ENCODE measurements around the gene CMPK1.
A peak's percentile ranks its signal among the peaks of the same experiment; 100 is the strongest.
"Not testable (repeated sequence)": the region's sequence is repeated elsewhere in the genome, so short reads cannot be mapped to it uniquely, and the experiment has no call there.

CMPK1 gene

GRCh38 chr1:47334765-47335435 is 1.3 kb downstream of the CMPK1 start:
- H3K4me3 ChIP-seq (ENCODE audit: insufficient read depth, low read depth, low read length, poor library complexity, severe bottlenecking) = peak overlapping the region; percentile 99
- H3K36me3 ChIP-seq (ENCODE audit: control insufficient read depth, insufficient read depth, low read length) = no peaks in the 10 kb centered on the region
- DNase-seq = no peak
- no peaks in the 10 kb centered on the region for H3K9me3 ChIP-seq (ENCODE audit: control insufficient read depth, low read length)
- H3K4me1 ChIP-seq (ENCODE audit: control insufficient read depth, insufficient read depth, low read length, poor library complexity, severe bottlenecking) = peaks cover 13% of the 10 kb centered on the region
- H3K27ac ChIP-seq (ENCODE audit: insufficient read depth, low read length, poor library complexity, severe bottlenecking) = peak overlapping the region; percentile 84
- H3K27me3 ChIP-seq (replicated peaks; ENCODE audit: control insufficient read depth, insufficient read depth, low read length, poor library complexity, severe bottlenecking) = no peaks in the 10 kb centered on the region

GRCh38 chr1:47337350-47337749 is 3.8 kb downstream of the CMPK1 start:
- no peaks in the 10 kb centered on the region for H3K36me3 ChIP-seq (ENCODE audit: control insufficient read depth, insufficient read depth, low read length)

GRCh38 chr1:47338249-47339077 is 4.9 kb downstream of the CMPK1 start:
- Histone ChIP-seq H3K27me3 (replicated peaks; ENCODE audit: control insufficient read depth, insufficient read depth, low read length, poor library complexity, severe bottlenecking) (no peaks in the 10 kb centered on the region), H3K4me3 (ENCODE audit: insufficient read depth, low read depth, low read length, poor library complexity, severe bottlenecking) (no peak overlapping the region), H3K27ac (ENCODE audit: insufficient read depth, low read length, poor library complexity, severe bottlenecking) (no peak overlapping the region), H3K36me3 (ENCODE audit: control insufficient read depth, insufficient read depth, low read length) (no peaks in the 10 kb centered on the region), H3K9me3 (ENCODE audit: control insufficient read depth, low read length) (no peaks in the 10 kb centered on the region), H3K4me1 (ENCODE audit: control insufficient read depth, insufficient read depth, low read length, poor library complexity, severe bottlenecking) (peaks cover 7% of the 10 kb centered on the region)
- no peak for DNase-seq

More at GRCh38 chr1:47337350-47337749, 3.8 kb downstream of the CMPK1 start:
- no peaks in the 10 kb centered on the region for H3K9me3 ChIP-seq (ENCODE audit: control insufficient read depth, low read length)
- no peaks in the 10 kb centered on the region for H3K27me3 ChIP-seq (replicated peaks; ENCODE audit: control insufficient read depth, insufficient read depth, low read length, poor library complexity, severe bottlenecking)
- no peak overlapping the region for H3K4me3 ChIP-seq (ENCODE audit: insufficient read depth, low read depth, low read length, poor library complexity, severe bottlenecking)
- no peak overlapping the region for H3K27ac ChIP-seq (ENCODE audit: insufficient read depth, low read length, poor library complexity, severe bottlenecking)
- peaks cover 13% of the 10 kb centered on the region for H3K4me1 ChIP-seq (ENCODE audit: control insufficient read depth, insufficient read depth, low read length, poor library complexity, severe bottlenecking)
- DNase-seq = no peak

GRCh38 chr1:47340227-47340626 is 6.6 kb downstream of the CMPK1 start:
- no peak for DNase-seq
- Histone ChIP-seq H3K27ac (ENCODE audit: insufficient read depth, low read length, poor library complexity, severe bottlenecking) (no peak overlapping the region), H3K4me1 (ENCODE audit: control insufficient read depth, insufficient read depth, low read length, poor library complexity, severe bottlenecking) (peaks cover 1% of the 10 kb centered on the region), H3K4me3 (ENCODE audit: insufficient read depth, low read depth, low read length, poor library complexity, severe bottlenecking) (no peak overlapping the region), H3K36me3 (ENCODE audit: control insufficient read depth, insufficient read depth, low read length) (no peaks in the 10 kb centered on the region), H3K9me3 (ENCODE audit: control insufficient read depth, low read length) (no peaks in the 10 kb centered on the region), H3K27me3 (replicated peaks; ENCODE audit: control insufficient read depth, insufficient read depth, low read length, poor library complexity, severe bottlenecking) (no peaks in the 10 kb centered on the region)

- not testable (repeated sequence) for H3K4me1 ChIP-seq (ENCODE audit: control insufficient read depth, insufficient read depth, low read length, poor library complexity, severe bottlenecking)
Observed at GRCh38 chr1:47346979-47347378, 13.4 kb downstream of the CMPK1 start.

GRCh38 chr1:47347735-47348134 is 14.1 kb downstream of the CMPK1 start:
- Histone ChIP-seq H3K27ac (ENCODE audit: insufficient read depth, low read length, poor library complexity, severe bottlenecking) (no peak overlapping the region), H3K4me1 (ENCODE audit: control insufficient read depth, insufficient read depth, low read length, poor library complexity, severe bottlenecking) (no peaks in the 10 kb centered on the region), H3K9me3 (ENCODE audit: control insufficient read depth, low read length) (no peaks in the 10 kb centered on the region), H3K4me3 (ENCODE audit: insufficient read depth, low read depth, low read length, poor library complexity, severe bottlenecking) (no peak overlapping the region), H3K27me3 (replicated peaks; ENCODE audit: control insufficient read depth, insufficient read depth, low read length, poor library complexity, severe bottlenecking) (no peaks in the 10 kb centered on the region), H3K36me3 (ENCODE audit: control insufficient read depth, insufficient read depth, low read length) (no peaks in the 10 kb centered on the region)
- no peak for DNase-seq

More at GRCh38 chr1:47346979-47347378, 13.4 kb downstream of the CMPK1 start:
- not testable (repeated sequence) for H3K36me3 ChIP-seq (ENCODE audit: control insufficient read depth, insufficient read depth, low read length); H3K27me3 ChIP-seq (replicated peaks; ENCODE audit: control insufficient read depth, insufficient read depth, low read length, poor library complexity, severe bottlenecking); H3K27ac ChIP-seq (ENCODE audit: insufficient read depth, low read length, poor library complexity, severe bottlenecking); H3K9me3 ChIP-seq (ENCODE audit: control insufficient read depth, low read length); H3K4me3 ChIP-seq (ENCODE audit: insufficient read depth, low read depth, low read length, poor library complexity, severe bottlenecking); DNase-seq

- H3K4me1 ChIP-seq (ENCODE audit: control insufficient read depth, insufficient read depth, low read length, poor library complexity, severe bottlenecking) = no peaks in the 10 kb centered on the region
- H3K27me3 ChIP-seq (replicated peaks; ENCODE audit: control insufficient read depth, insufficient read depth, low read length, poor library complexity, severe bottlenecking) = no peaks in the 10 kb centered on the region
- no peak for DNase-seq
- no peak overlapping the region for H3K4me3 ChIP-seq (ENCODE audit: insufficient read depth, low read depth, low read length, poor library complexity, severe bottlenecking)
- H3K27ac ChIP-seq (ENCODE audit: insufficient read depth, low read length, poor library complexity, severe bottlenecking) = no peak overlapping the region
- H3K9me3 ChIP-seq (ENCODE audit: control insufficient read depth, low read length) = no peaks in the 10 kb centered on the region
- no peaks in the 10 kb centered on the region for H3K36me3 ChIP-seq (ENCODE audit: control insufficient read depth, insufficient read depth, low read length)
Observed at GRCh38 chr1:47348246-47348645, 14.7 kb downstream of the CMPK1 start.

GRCh38 chr1:47351305-47351704 is 17.7 kb downstream of the CMPK1 start:
- no peaks in the 10 kb centered on the region for H3K36me3 ChIP-seq (ENCODE audit: control insufficient read depth, insufficient read depth, low read length)
- no peak overlapping the region for H3K27ac ChIP-seq (ENCODE audit: insufficient read depth, low read length, poor library complexity, severe bottlenecking)
- H3K4me1 ChIP-seq (ENCODE audit: control insufficient read depth, insufficient read depth, low read length, poor library complexity, severe bottlenecking) = no peaks in the 10 kb centered on the region
- no peak overlapping the region for H3K4me3 ChIP-seq (ENCODE audit: insufficient read depth, low read depth, low read length, poor library complexity, severe bottlenecking)
- no peaks in the 10 kb centered on the region for H3K27me3 ChIP-seq (replicated peaks; ENCODE audit: control insufficient read depth, insufficient read depth, low read length, poor library complexity, severe bottlenecking)
- DNase-seq = no peak
- H3K9me3 ChIP-seq (ENCODE audit: control insufficient read depth, low read length) = no peaks in the 10 kb centered on the region

GRCh38 chr1:47361380-47361779 is 27.8 kb downstream of the CMPK1 start:
- Histone ChIP-seq H3K36me3 (ENCODE audit: control insufficient read depth, insufficient read depth, low read length) (no peaks in the 10 kb centered on the region), H3K4me1 (ENCODE audit: control insufficient read depth, insufficient read depth, low read length, poor library complexity, severe bottlenecking) (no peaks in the 10 kb centered on the region), H3K9me3 (ENCODE audit: control insufficient read depth, low read length) (no peaks in the 10 kb centered on the region), H3K27ac (ENCODE audit: insufficient read depth, low read length, poor library complexity, severe bottlenecking) (no peak overlapping the region), H3K4me3 (ENCODE audit: insufficient read depth, low read depth, low read length, poor library complexity, severe bottlenecking) (no peak overlapping the region), H3K27me3 (replicated peaks; ENCODE audit: control insufficient read depth, insufficient read depth, low read length, poor library complexity, severe bottlenecking) (no peaks in the 10 kb centered on the region)
- DNase-seq = no peak

GRCh38 chr1:47362828-47363227 is 29.2 kb downstream of the CMPK1 start:
- Histone ChIP-seq H3K36me3 (ENCODE audit: control insufficient read depth, insufficient read depth, low read length) (no peaks in the 10 kb centered on the region), H3K9me3 (ENCODE audit: control insufficient read depth, low read length) (no peaks in the 10 kb centered on the region)
- no peak for DNase-seq

More at GRCh38 chr1:47362828-47363227, 29.2 kb downstream of the CMPK1 start:
- Histone ChIP-seq H3K27ac (ENCODE audit: insufficient read depth, low read length, poor library complexity, severe bottlenecking) (no peak overlapping the region), H3K4me3 (ENCODE audit: insufficient read depth, low read depth, low read length, poor library complexity, severe bottlenecking) (no peak overlapping the region), H3K4me1 (ENCODE audit: control insufficient read depth, insufficient read depth, low read length, poor library complexity, severe bottlenecking) (no peaks in the 10 kb centered on the region), H3K27me3 (replicated peaks; ENCODE audit: control insufficient read depth, insufficient read depth, low read length, poor library complexity, severe bottlenecking) (no peaks in the 10 kb centered on the region)
